ENCODE results near the gene ANKRD63.

DNA sequence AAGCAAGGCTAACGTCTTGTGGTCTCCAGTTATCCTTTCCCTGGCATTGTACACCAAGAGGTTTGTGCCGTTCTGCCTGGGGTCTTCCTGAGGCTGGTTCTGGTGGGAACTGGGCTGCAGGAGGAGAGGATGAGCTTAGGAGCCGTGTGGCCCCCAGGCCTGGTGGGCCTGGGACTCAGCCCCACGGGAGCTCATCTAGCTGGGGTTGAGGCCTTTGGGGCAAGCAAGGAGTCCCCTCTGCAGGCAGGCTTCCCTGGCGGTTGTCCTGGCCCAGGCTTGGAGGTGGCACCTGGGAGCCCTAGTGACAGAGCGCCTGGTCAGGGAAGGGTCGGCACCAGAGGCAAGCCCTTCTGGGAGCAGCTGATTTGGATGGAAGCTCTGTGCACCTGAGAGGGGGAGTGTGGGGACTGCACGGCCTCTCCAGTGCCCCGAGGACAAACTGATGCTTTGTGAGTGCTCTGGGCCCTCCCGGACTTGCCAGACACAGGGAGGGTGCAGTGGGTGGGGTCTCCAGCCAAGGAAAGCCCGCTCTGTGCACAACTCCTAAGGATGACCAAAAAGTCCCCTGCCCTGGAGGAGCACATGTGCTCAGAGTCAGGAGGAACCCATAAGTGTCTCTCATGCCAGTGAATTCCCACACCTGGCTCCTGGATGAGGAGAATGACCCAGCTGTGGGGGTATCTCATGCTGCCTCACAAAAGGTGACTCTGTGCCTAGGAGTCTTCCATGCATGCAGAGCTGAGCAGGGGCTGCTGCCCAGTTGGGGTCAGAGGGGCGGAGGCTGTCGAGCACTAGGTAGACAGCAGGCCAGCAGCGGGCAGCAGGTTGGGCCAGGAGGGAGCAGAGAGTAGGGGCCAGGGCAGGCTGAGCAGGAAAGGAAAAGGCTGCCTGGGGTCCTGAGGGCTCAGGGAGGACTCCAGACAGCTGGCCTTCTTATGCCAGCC lies 41.3 kb downstream of the ANKRD63 start:
- no peak for TF ChIP-seq CTCF (IDR thresholded peaks at IDR 0.05; ENCODE audit: poor library complexity)
- TF ChIP-seq EZH2 (IDR thresholded peaks at IDR 0.05; ENCODE audit: borderline replicate concordance), result no peak

All from hepatocyte (in vitro differentiated cells).